Measurements from ENCODE around the gene FAM181A.

The FAM181A gene

DNA sequence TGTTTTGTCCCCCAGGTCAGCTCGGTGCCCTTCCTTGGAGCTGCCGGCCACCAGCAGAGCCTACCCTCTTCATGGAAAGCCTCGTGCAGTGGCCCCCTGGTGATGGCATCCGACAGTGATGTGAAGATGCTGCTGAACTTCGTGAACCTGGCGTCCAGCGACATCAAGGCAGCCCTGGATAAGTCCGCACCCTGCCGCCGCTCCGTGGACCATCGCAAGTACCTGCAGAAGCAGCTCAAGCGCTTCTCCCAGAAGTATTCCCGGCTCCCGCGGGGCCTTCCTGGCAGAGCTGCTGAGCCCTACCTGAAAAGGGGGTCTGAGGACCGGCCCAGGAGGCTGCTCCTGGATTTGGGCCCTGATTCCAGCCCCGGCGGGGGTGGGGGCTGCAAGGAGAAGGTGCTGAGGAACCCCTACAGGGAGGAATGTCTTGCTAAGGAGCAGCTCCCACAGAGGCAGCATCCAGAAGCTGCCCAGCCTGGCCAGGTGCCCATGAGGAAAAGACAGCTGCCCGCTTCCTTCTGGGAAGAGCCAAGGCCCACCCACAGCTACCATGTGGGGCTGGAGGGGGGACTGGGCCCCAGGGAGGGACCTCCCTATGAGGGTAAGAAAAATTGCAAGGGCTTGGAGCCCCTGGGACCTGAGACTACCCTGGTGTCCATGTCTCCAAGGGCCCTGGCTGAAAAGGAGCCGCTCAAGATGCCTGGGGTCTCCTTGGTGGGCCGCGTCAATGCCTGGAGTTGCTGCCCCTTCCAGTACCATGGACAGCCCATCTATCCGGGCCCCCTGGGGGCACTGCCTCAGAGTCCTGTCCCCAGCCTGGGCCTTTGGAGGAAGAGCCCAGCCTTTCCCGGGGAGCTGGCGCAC lies 1.3 kb downstream of the FAM181A start:
- no peak overlapping the region for H3K4me3 ChIP-seq (ENCODE audit: low read depth, low read length)

DNA sequence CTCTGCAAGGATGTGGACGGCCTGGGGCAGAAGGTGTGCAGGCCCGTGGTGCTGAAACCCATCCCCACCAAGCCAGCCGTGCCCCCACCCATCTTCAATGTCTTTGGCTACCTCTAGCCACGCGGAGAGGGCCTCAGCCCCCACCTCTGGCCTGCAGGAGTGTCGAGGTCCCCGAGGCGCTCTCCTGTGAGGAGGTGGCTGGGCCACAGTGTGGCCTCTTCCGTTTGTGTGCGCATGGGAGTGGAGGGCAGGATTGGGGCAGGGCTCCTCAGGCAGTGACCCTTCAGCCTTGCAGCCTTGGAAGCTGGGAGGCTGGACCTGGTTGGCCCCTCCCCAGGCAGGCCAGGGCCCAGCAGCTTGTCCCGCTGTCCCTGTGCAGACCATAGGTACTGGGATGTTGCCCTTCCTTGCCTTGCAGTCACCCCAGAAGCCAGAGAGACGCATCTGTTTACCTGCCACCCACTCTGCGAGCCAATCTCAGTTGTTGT lies 1.9 kb downstream of the FAM181A start:
- no peak overlapping the region for H3K4me3 ChIP-seq (ENCODE audit: low read depth, low read length)

DNA sequence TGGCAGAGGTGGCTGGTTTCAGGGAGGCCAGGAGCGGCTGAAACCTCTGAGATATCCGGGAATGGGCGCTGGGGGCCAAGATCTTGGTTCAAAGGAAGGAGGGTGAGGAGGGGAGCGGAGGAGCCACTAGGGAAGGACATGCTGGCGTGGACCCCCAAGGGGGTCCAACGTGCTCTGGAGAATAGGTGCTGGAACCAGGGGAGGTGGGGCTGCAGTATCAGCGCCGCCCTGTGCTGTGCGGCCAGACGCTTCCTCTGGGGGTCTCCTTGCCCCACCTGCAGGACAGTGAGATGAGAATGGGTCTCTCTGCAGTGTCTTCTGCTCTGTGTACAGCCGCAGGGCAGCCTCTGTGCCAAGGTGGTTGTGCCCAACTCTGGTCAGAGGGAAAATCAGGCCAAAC lies 2.5 kb downstream of the FAM181A start:
- H3K4me3 ChIP-seq (ENCODE audit: low read depth, low read length), result no peak overlapping the region

DNA sequence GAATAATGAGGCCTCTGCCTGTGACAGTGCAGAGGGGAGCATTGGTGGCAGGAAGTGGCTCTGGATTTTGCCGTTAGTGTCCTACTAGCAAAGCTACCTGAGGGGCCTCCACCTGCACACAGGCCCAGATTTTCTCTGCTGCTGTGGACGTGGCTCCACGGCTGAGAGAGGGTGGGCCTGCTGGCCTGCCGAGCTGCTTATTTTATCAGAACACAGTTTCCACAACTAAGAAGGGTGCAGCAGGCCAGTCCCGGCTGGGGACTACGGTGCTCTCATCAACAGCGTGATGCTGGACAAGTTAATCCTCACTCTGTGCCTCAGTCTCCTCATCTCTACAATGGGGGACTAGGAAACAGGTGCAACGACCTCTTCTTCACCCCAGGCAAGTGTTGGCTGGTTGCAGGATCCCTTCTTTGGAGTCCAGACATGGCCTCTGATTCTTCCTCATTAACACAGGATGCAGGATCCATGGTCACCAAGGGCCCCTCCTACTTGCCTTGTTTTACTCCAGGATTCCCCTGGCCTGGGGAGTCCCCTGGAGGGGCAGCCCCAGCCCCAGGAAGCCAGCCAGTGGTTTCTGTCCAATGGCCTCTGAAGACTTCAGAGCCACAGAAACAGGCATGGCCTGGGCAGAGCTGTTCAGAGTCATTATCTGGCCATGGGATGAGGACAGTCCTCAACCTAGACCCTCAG lies 3.3 kb downstream of the FAM181A start:
- H3K4me3 ChIP-seq (ENCODE audit: low read depth, low read length), result no peak overlapping the region

DNA sequence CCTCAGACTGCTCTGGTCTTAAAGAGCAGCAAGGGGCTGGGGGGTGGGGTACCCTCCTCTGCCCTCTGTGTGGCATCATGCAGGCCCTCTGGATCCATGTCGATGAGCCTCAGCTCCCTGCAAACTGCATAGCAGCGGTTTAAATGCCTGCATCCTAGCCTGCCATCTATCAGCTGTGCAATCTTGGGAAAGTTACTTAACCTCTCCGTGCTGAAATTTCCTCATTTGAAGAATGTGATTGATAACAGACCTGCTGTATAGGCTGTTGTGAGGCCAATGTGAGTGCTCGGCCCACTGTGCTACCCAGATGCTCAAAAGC lies 3.8 kb downstream of the FAM181A start:
- H3K4me3 ChIP-seq (ENCODE audit: low read depth, low read length), result no peak overlapping the region

DNA sequence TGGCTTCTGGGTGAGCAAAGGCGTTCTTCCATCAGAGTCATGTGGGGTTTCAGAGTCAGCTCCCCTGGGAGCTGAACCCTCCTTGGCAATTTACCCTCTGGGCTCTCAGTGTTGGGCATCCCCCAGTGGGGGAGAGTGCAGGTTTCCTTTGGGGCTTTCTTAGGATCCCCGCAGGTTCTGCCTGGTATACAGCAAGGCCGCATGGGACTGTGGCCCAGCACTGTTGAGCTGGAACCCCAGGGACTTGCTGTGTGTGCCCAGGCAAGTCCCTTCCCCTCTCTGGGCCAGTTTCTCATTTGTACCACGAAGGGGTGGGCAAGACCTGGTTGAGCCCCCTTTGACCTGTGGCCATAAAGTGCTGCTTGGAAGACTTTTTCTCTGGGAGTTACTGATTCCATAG lies 5.5 kb downstream of the FAM181A start:
- no peak overlapping the region for H3K4me3 ChIP-seq (ENCODE audit: low read depth, low read length)

DNA sequence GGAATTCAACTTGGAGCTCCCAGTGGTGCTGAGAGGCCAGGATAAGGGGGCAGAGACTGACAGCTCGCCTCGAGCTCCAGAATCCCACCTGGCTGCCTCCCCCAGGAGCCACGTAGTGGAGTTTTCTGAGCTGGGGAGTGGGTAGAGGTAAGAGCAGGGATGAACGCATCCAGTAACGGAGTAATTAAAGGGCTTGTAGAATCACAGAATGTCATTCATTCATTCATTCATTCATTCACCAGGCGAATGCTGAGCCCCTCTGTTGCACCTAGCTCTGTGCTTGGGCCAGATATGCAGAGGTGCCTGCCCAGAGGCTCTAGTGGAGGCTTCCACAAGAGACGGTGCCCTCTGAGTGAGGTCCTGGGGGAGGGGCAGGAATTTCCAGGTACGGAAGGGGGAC lies 8.1 kb downstream of the FAM181A start:
- H3K4me3 ChIP-seq (ENCODE audit: low read depth, low read length), result no peak overlapping the region

DNA sequence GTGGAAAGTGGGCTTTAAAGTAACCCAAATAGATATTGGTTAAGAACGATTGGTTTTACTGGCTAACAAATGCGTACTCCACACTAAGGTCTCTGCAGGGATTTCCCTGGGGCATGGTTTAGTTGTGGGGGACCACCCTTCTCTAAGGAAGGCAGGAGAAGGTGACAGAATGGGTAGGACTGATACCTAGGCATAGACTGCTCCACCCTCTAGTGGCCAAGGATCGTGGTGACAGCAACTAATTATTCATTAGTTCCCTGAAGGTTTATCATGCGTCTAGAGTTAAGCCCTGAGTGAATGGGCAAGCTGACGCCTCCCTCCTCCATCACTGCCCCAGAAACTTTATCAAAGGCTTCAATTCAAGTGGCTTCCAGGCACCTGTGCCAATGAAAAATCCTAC lies 9.1 kb downstream of the FAM181A start:
- no peak overlapping the region for H3K4me3 ChIP-seq (ENCODE audit: low read depth, low read length)

DNA sequence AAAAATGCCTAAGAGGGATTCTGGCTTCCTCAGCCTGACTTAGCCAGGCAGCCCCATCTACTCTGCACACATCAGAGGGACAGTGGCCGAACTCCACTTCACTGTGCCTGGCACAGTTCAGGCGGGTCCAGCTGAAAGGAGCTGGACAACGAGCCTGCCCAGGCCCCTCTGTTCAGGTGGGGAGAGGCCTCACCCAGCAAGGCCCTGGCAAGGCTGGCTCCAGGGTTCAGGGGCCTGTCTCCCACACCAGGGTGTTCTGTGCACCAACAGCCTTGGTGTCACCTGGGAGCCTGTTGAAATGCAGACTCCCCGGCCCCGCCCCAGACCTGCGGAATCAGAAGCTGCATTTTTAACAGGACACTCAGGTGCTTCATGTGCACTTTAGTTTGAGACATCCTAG lies 9.8 kb downstream of the FAM181A start:
- H3K4me3 ChIP-seq (ENCODE audit: low read depth, low read length), result no peak overlapping the region

DNA sequence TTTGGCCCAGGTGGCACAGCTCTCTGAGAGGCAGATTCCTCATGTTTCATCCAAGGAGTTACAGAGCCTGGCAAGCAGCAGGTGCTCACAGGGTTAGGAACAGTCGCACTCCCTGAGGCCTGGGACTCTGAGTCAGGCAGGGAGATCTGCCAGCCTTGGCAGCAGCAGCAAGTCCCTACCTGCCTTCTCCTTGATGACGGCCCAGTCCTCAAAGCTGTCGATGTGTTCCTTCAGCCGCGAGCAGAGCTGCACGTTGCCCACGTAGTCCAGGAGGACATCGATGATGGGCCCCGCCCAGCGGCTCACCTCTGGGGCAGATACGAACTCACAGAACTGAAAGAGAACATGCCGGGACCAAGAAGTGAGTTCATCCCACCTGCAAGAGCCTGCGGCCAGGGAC lies 10.4 kb downstream of the FAM181A start:
- H3K4me3 ChIP-seq (ENCODE audit: low read depth, low read length), result no peak overlapping the region

DNA sequence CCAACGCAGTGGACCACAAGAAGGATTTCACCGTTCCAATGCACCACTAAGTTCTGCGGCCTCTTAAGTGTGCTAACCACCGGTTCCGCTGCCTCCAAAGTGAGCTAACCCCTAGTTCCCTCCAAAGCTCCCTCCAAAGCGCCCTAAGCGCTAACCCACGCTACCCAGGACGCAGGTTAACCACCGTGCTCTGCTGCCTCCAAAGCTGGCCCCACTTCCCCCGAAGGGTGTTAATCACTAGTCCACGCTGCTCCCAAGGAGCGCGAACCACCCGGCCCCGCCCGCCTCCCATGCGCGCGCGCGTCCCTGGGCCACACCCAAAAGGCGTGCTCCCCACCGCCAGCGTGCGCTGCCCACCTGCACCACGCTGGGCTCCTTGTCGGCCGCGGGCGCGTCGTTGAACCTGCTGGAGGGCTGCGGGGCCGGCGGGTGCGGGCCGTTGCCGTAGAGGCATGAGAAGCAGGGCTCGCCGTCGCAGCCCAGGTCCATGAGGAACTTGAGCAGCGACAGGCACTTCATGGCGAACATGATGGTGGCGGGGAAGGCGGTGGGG lies 11.7 kb downstream of the FAM181A start:
- peak overlapping the region; percentile 44 for H3K4me3 ChIP-seq (ENCODE audit: low read depth, low read length)

DNA sequence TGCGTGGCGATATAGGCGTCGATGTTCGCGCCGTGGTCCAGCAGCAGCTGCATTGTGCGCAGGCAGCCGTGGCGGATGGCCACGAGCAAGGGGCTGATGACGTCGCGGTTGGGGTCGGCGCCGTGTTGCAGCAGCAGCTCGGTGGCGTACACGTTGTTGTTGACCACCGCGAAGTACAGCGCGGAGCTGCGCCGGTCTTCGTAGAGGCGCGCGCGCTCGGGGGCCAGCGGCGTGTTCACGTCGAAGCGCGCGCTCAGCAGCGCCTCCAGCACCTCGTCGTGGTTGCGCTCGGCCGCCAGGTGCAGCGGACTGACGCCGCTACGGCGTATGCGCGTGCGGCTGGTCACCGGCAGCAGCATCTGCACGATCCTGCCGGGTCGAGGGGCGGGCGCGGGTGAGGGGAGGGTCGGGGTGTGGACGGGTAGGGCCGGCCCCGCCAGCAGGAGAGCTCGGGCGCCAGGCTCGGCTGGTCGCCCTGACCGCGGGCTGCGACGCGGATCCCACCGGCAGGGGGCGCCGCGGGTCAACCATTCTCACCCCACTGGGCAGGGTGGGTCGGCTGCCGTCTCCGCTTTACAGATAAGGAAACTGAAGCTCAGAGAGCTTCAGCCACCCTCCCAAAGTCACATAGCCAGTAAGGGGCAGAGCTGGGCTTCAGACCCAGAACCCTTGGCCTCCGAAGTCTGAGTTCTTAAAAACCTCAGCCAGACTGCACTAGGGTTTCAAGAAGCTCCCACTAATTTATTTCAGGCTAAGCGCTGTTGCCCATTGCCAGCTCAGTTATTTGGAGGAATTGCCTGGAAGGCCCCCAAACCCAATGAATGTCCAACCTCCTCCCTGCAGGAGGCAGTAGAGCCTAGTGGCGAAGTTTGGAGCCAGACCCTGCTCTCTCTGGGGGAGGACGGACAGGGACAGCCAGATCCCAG lies 12.4 kb downstream of the FAM181A start:
- peak overlapping the region; percentile 44 for H3K4me3 ChIP-seq (ENCODE audit: low read depth, low read length)

DNA sequence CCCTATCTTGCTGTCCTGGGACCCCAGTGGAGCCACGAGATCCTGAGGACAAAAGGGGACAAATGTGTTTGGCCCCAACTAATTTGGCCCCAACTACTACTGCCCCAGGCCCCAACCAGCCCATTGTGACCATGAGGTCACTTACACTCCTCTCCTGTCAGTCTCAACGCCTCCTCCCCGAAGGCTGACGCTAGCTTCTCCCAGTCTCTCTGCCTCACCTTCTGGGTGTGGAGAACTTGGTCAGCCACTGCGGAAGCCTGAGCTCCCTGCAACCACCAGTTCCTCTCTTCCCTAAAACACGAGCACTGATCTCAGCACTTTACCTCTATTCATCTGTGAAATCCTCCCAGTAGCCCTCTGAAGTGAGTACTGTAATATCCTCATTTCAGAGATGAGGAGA lies 13.3 kb downstream of the FAM181A start:
- no peak overlapping the region for H3K4me3 ChIP-seq (ENCODE audit: low read depth, low read length)

DNA sequence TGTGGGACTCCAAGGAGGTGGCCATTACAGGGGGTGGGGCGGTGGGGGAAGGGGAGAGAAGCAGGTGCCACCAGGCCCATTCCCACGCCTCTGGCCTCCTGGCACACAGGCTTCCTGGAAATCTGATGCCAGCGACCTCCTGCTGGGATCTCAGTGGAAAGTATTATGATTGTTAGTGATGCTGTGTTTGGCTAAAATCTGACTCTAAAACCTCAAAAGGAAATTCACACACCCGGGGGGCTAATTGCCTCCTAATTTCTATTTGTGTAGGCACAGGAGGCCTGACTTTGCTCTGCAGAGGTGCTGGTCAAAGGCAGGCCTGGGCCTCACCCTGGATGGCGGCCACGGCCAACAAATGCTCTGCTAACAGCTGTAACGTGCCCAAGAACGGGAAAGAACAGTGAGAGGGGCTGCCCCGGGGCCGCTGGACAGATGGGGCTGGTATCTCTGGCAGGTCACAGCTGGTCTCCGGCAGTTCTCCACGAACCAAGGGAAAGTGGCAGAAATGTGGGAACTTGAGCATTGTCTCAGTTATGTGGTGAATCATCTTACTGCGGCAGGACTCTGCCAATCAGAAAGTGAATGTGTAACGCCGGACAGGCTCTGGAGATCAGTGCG lies 14.3 kb downstream of the FAM181A start:
- no peak overlapping the region for H3K4me3 ChIP-seq (ENCODE audit: low read depth, low read length)

DNA sequence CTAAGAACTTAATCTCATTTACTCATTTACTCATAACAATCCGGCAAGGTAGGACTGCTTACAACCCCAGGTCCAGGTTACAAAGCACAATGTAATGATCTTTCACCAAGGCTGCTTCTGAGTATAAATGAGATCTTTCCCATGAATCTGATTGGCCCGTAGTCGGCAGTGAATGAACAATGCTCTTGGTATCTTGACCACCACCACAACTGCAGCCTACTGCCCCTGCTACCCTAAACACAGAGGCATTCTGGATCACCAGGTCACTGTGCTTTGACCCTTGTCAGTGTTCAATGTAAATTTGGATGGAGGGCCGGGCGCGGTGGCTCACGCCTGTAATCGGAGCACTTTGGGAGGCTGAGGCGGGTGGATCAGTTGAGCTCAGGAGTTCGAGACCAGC lies 15.9 kb downstream of the FAM181A start:
- H3K4me3 ChIP-seq (ENCODE audit: low read depth, low read length), result no peak overlapping the region

DNA sequence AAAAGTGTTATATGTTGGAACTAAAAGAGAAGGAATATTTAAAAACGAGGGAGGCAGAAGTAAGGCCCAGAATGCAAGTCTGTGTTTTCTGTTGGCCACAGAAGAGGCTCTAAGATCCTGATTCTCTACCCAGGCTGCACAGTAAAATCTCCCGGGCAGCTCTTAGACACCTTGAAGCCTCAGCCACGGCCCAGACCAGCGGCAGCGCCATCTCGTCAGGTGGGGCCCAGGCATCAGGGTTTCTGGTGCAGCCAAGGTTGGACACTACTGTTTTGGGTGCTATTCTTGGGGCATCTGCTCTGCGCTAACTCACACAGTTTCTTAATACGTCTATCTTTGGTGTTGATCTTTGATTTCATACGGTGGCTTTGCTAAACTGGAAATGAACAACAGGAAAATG lies 16.8 kb downstream of the FAM181A start:
- no peak overlapping the region for H3K4me3 ChIP-seq (ENCODE audit: low read depth, low read length)

DNA sequence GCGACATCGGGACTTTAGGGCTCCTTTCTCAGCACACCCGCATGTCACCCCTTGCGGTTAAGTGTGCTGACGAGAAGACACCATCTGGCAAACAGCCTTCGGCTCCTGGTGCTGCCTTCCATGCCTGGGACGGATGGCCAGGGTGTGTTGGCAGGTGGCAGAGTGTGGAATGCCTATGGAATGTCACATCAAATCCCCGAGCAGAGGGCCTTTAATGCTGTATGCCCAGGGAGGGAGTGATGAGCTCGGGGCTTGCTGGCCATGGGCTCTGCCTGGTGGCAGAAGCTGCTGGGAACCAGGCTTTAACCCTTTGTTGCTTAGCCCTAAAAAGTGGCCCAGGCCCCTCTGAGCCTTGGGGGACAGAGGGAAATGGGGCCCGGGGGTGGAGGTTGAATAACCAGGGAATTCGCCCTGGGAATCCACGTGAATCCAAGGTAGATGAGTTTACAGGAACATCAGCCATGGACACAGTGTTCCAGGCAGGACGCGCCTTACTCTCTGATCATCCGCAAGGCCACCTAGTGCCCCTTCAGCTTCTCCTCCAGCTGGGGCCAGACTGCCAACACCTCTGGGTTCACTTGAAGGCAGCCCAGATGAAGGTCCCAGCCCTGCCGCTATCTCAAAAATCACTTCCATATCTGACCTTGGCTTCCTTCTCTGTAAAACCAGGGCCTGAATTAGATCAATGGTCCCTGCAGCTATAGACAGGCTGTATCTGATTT lies 17.4 kb downstream of the FAM181A start:
- H3K4me3 ChIP-seq (ENCODE audit: low read depth, low read length), result no peak overlapping the region

DNA sequence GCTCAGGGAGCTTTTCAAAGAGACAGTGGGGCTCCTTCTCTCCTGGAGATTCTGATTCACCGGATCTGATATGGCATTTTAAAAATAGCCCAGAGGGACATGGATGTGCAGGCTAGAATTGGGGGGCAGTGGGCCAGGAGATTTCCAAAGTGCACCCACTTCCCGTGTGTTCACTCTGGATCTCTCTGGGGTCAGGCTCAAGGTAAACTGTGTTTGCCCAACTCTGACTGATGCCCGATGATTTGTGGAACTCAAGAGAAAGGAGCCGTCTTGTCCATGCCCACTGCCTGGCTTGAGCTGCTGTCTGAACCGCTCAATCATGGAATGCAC lies 17.9 kb downstream of the FAM181A start:
- no peak overlapping the region for H3K4me3 ChIP-seq (ENCODE audit: low read depth, low read length)

DNA sequence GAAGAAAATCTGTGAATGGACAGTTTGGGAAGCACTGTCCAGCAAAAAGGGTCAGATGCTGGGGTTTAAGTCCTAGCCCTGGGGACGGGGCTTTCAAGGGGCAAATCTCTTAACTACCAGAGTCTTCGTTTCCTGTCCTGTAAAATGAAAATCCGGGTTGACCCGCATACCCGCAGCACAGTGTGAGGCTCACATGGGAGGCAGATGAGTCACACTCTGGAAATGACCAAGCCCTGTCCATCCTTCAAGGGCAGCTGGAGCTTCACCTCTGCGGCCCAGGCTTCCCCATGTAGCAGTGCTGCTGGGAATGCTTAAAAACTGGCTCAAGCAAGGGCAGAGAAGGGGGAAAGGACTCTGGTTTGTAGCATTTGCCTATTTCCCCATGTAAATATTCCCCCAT lies 19.0 kb downstream of the FAM181A start:
- H3K4me3 ChIP-seq (ENCODE audit: low read depth, low read length), result no peak overlapping the region

DNA sequence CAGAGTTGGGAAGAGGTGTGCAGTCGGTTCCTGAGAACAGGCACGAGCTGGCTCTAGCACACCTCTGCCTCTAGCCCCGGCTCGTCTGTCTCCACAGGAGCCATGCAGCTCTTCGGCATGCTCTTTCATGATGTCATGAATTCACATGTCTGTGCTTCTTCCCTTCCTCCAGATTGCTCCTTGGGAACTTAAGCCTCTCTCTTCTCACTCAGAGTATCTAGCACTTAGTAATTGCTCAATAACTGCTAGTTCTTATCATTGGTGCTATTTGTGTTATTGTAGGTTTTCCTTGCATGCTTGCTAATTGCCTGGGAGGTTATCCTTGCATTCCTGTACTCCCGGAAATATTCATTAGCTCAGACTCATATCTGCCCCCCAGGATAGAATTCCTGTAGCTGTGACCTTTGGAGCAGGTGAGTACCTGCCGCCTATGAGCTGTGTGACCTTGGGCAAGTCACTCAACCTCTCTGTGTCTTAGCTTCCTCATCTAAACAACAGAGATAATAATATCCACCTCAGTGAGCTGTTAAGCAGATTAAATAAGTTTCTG lies 19.5 kb downstream of the FAM181A start:
- H3K4me3 ChIP-seq (ENCODE audit: low read depth, low read length), result no peak overlapping the region
